Activated gamma-delta T cell treated with anti-CD3 and anti-CD28 coated beads, Interleukin-2, amount 50 U/mL, for 16 hours (primary cell): ENCODE results near the gene TBC1D22A.

Source experiments
- DNase-seq: peaks from one replicate; pipeline ENCODE4 v3.0.0-alpha.2; 2020; ENCODE audit warnings: low read depth

TBC1D22A gene

DNA sequence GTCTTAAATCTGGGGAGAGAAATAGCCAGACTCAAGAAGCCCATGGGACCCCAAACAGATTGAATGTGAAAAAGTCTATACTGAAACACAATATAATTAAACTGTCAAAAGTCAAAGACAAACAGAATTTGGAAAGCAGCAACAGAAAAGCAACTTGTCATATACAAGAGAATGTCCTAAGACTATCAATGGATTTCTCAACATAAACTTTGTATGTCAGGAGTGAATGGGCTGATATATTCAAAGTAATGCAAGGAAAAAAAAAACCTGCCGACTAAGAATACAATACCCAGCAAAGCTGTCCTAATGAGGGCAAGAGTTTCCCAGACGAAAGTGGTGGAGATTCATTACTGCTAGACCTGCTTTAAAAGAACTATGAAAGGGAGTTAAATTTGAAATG is 73.2 kb downstream of the TBC1D22A start:
- DNase-seq: no peak

- no peak for DNase-seq
These were observed 79.1 kb downstream of the TBC1D22A start for GRCh38 chr22:46841522-46841921.

DNA sequence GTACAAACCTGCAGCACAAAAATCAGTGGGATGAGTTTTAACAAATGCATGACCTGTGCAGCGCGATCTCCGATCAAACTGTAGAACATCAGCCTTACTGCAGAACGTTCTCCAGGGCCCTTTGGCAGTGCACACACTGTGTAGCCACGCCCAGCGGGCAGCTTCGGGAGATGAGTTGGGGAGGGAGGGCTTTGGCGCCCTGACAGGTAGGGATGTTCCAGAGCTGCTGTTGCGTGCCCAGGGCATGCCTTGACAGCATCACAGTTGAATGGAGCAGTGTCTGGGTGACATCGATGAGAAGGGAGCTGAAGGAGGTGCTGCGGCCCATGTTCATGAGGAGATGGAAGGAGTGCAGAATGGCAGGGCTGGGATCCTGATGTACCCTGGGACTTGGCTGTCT is 80.2 kb downstream of the TBC1D22A start:
- no peak for DNase-seq

- no peak for DNase-seq
These were observed 81.4 kb downstream of the TBC1D22A start for GRCh38 chr22:46843821-46844255.

- no peak for DNase-seq
These were observed 82.3 kb downstream of the TBC1D22A start for GRCh38 chr22:46844606-46845210.

DNA sequence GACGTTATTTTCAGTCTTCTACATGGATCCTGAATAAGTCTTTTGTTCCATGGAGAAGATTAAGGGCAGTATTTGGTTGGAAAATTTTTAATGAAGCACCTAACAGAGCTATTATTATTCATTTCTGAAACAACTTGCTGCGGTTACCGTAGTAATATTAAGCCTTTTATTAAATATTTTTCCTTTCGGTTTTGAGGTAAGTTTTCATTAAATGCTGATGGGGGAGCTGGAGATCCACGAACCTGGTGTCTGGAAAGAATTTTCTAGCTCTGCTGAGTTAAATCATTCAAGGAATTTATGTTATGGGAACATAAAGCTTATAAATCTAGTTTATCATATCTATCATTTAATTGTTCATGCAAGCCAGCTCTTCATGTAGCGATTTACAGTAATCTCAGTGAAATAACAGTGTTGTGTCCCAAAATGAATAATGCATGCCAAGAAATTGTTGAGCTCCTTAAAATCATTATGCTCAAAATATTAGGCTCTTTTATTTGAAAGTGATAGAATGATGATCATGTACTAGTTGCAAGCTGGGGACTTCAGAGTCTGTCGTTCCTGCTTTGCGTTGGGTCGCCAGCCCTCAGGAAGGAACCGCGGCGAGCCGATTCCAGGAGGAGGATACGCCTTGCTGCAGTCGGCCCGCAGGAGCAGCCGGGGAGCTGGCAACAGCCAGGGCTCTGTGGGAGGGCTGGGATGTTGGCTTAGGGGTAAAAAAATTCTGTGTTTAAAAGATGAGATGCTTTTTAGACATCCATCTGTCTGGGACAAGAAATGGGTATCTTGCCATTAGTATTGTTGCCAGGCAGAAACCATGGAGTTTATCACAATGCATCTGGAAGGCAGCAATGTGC is 83.1 kb downstream of the TBC1D22A start:
- no peak for DNase-seq

- no peak for DNase-seq
These were observed 83.8 kb downstream of the TBC1D22A start for GRCh38 chr22:46846150-46846831.

GRCh38 chr22:46846832-46847355 is 84.4 kb downstream of the TBC1D22A start:
- DNase-seq: no peak

- no peak for DNase-seq
These were observed 85.7 kb downstream of the TBC1D22A start for GRCh38 chr22:46848197-46848596.

GRCh38 chr22:46849101-46849500 is 86.7 kb downstream of the TBC1D22A start:
- no peak for DNase-seq

GRCh38 chr22:46849951-46850350 is 87.5 kb downstream of the TBC1D22A start:
- DNase-seq: no peak

- no peak for DNase-seq
These were observed 88.9 kb downstream of the TBC1D22A start for GRCh38 chr22:46851311-46851710.

DNA sequence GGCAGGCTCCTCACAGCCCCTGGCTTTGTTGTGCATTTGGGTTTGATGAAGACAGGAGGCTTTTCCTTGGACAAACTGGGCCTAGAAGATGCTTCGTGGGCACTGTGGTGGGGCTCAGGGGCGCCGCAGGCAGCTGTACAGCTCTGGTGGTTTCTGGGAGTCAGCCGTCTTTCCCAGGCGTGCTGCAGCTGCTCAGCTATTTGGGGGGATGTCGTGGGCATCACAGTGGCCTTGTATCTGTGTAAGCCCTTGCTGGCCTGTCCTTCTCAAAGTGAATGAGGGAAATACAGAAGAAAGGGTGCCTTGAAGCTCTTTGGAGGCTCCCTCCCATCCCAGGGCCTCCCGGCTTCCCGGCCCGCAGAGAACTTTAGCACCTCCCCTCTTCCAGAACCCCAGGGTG is 89.5 kb downstream of the TBC1D22A start:
- DNase-seq: no peak

GRCh38 chr22:46852771-46853170 is 90.3 kb downstream of the TBC1D22A start:
- no peak for DNase-seq

DNA sequence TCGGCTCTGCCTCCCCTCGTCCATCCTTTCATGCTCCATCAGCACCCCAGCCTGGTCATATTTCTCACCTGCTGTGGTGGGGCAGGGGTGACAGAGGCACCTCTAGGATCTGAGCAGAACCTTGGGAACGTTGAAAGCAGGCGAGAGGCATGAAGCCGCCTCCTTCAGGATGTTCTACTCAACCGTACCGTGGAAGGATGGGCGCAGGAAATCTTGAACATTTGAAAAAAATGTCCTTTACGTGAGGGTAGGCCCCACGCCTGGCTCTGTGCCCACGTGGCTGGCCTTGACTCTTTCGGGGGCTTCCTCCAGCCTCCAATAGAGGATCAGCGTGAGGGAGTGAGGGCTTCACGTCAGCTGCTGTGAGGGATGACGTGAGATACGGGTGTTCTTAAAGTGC is 90.7 kb downstream of the TBC1D22A start:
- DNase-seq: no peak

DNA sequence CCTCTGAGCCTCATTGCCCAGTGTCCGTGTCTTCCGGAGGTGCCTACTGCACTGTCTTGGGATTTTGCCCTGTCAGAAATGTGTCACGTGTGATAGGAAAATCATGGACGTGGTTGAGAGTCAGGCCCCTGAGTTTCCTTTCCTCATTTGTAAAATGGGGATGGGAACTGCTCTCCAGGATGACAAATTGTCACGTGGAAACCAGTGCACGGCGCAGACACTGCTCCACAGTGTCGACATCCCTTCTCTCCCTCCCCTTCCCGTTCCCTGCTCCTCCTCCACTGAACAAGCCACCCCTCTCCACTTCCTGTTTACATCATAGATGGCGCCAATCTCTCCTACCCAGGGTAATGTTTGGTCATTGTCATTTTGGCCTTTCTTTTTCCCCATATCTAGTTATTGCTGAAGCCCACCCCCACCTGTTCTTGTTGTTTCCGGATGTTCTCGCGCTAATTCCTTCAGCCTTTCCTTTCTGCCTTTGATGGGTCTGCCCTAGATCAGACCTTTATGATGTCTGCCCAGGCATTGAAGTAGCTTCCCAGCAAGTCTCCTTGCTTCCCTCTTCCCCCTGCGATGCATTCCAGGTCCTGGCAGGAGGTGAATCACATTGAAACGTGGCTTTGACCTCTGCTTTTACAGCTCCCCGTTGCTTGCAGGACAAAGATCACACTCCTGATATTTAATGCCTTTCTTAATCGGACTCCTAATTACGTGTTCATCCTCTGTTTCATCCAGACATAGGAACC is 91.8 kb downstream of the TBC1D22A start:
- no peak for DNase-seq

GRCh38 chr22:46855681-46856080 is 93.2 kb downstream of the TBC1D22A start:
- no peak for DNase-seq

DNA sequence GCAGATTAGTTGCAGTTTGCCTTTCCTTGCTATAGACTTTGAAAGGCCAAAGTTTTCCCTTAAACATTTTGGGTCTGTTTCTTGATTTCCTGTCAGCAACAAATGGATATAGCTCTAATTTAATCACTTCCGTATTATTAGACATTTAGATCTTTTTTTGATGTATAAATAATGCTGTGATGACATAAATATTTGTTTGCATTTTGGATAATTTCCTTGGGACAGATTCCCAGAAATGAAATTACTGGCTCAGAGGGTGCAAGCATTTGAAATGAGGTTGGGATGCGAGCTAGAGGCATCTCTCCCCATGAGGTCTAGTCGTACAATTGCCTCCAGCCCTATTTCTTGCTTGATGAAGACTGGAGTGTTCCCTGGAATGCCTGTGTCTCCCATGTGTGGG is 94.2 kb downstream of the TBC1D22A start:
- no peak for DNase-seq

- no peak for DNase-seq
These were observed 94.9 kb downstream of the TBC1D22A start for GRCh38 chr22:46857142-46857884.

- DNase-seq: no peak
These were observed 95.4 kb downstream of the TBC1D22A start for GRCh38 chr22:46857885-46858143.

- no peak for DNase-seq
These were observed 95.8 kb downstream of the TBC1D22A start for GRCh38 chr22:46858181-46858771.
